ENCODE measurements around the gene NR4A3. TPM values are rescaled to one million over a fixed set of nuclear protein-coding genes. Genes with fewer than 3 reads are reported as not detected.

The NR4A3 gene
- total and polyA plus RNA-seq, 9 of the 15 experiments (the other 6 are each of a cell fraction or from before 2014, with no cell fraction given): 0.04 to 0.07 TPM; not detected in 7

- TF ChIP-seq, protein P1, sequence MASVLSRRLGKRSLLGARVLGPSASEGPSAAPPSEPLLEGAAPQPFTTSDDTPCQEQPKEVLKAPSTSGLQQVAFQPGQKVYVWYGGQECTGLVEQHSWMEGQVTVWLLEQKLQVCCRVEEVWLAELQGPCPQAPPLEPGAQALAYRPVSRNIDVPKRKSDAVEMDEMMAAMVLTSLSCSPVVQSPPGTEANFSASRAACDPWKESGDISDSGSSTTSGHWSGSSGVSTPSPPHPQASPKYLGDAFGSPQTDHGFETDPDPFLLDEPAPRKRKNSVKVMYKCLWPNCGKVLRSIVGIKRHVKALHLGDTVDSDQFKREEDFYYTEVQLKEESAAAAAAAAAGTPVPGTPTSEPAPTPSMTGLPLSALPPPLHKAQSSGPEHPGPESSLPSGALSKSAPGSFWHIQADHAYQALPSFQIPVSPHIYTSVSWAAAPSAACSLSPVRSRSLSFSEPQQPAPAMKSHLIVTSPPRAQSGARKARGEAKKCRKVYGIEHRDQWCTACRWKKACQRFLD (CRISPR knock-in tag; IDR thresholded peaks at IDR 0.05): 0 out of 2 replicates have a peak, but pooled peaks have one; percentile 27
- TF ChIP-seq GABPA (tag; conservative IDR thresholded peaks at IDR 0.05; ENCODE audit: low read depth): 0 out of 2 replicates have a peak, but pooled peaks have one; percentile 4
- TF ChIP-seq RFX1 (IDR thresholded peaks at IDR 0.05): peak; percentile 87
- TF ChIP-seq ZNF586 (CRISPR knock-in tag; conservative IDR thresholded peaks at IDR 0.05): no peak
- no peak for TF ChIP-seq OTX1 (CRISPR knock-in tag; IDR thresholded peaks at IDR 0.05)
- 0 out of 2 replicates have a peak, but pooled peaks have one; percentile 15 for TF ChIP-seq ZBTB7A (IDR thresholded peaks at IDR 0.05; ENCODE audit: borderline replicate concordance, control insufficient read depth, low read depth, low read length)
- no peak for TF ChIP-seq ATF6 (CRISPR knock-in tag; IDR thresholded peaks at IDR 0.05)
- TF ChIP-seq NR2C2 (CRISPR knock-in tag; IDR thresholded peaks at IDR 0.05): no peak
- TF ChIP-seq NR2C2 (tag; IDR thresholded peaks at IDR 0.05): no peak
- TF ChIP-seq, protein P2, sequence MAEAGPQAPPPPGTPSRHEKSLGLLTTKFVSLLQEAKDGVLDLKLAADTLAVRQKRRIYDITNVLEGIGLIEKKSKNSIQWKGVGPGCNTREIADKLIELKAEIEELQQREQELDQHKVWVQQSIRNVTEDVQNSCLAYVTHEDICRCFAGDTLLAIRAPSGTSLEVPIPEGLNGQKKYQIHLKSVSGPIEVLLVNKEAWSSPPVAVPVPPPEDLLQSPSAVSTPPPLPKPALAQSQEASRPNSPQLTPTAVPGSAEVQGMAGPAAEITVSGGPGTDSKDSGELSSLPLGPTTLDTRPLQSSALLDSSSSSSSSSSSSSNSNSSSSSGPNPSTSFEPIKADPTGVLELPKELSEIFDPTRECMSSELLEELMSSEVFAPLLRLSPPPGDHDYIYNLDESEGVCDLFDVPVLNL (CRISPR knock-in tag; IDR thresholded peaks at IDR 0.05; ENCODE audit: low read depth): no peak
- no peak for TF ChIP-seq ZNF280B (CRISPR knock-in tag; IDR thresholded peaks at IDR 0.05)
- TF ChIP-seq, protein P3, sequence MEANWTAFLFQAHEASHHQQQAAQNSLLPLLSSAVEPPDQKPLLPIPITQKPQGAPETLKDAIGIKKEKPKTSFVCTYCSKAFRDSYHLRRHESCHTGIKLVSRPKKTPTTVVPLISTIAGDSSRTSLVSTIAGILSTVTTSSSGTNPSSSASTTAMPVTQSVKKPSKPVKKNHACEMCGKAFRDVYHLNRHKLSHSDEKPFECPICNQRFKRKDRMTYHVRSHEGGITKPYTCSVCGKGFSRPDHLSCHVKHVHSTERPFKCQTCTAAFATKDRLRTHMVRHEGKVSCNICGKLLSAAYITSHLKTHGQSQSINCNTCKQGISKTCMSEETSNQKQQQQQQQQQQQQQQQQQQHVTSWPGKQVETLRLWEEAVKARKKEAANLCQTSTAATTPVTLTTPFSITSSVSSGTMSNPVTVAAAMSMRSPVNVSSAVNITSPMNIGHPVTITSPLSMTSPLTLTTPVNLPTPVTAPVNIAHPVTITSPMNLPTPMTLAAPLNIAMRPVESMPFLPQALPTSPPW (CRISPR knock-in tag; IDR thresholded peaks at IDR 0.05): no peak
- no peak for TF ChIP-seq E2F6 (IDR thresholded peaks at IDR 0.05; ENCODE audit: borderline replicate concordance in 1 of 2, extremely low read depth in 1 of 2, insufficient read depth in 1 of 2, insufficient read length in 1 of 2, low read depth in 1 of 2, low read length in 1 of 2, poor library complexity in 1 of 2, severe bottlenecking in 1 of 2)
- TF ChIP-seq HCFC1 (IDR thresholded peaks at IDR 0.05; ENCODE audit: low read depth, low read length): no peak
- no peak for TF ChIP-seq HDAC2 (IDR thresholded peaks at IDR 0.05)
- no peak for TF ChIP-seq ZBTB26 (CRISPR knock-in tag; IDR thresholded peaks at IDR 0.05)
These were observed 572 bp downstream of the NR4A3 start (continued) for GRCh38 chr9:99822109-99822805.
